TTC549 (cell line): ENCODE results near the gene ARMC8.

Experiments
- FAIRE-seq: peaks from 2 replicates; lab custom pipeline; 2012; peaks lifted over from hg19 to GRCh38; lab: Jason Lieb, UNC

The ARMC8 gene

DNA sequence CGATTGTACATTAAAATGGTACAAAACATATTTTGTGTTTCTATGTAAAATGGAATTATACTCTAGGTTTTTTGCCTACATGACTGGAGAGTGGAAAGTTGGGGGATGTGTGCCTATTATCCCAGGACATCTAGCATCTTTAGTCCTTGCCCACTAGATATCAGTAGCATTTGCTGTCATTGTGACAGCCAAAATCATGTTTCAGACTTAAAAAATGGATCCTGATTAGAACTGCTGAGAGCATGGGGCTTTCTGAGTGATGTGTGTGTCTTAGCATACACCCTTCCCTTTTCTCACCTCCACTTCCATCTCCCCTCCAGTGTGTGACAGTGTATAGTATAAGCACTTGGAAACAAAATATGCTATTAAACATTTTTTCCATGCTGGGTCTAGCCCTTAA, 13.3 kb downstream of the ARMC8 start:
- FAIRE-seq = no peak

DNA sequence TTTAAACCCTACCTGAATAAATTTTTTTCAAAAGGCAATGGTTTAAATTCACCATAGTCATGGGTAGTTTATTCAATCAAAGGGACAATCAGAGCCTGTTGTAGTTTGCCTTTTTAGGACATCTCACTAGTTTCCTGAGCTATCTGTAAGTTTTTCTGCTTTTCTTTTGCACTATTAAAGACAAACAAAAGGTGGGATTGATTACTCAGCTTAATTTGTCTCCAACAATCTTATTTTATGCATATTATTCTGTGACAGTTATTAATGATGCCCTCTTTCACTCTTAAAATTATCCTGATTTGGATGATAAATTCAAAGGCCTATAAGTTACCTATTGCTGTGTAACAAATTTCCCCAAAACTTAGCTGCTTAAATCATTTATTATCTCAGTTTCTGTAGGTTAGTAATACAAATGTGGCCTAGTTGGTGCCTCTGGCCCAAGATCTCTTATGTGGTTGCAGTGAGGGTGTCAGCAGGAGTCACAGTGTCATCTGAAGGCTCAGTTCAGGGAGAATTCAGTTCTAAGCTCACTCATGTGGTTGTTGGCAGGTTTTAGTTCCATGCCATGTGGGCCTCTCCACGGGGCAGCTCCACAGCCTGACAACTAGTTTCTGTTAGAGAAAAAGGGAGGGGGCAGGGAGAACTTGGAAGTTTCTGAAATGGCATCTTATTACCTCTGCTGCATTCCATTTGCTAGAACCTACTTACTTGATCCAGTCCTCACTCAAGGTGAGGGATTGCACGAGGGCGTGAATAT, 16.0 kb downstream of the ARMC8 start:
- no peak for FAIRE-seq

DNA sequence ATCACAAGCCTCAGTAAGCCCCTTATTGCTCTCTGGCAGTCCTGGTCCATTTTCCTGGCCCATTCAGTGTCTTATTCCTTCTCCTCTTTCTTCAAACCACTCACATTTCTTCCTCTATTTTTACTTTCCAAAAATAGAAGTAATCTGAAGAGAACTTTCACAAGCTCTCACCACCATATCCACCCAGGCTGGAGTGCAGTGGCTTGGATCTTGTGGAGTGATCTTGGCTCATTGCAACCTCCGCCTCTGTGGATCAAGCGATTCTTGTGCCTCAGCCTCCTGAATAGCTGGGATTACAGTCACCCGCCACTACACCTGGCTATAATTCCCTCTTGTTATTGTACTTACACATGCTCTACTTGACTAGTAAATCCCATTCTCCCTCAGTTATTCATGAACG, 16.8 kb downstream of the ARMC8 start:
- no peak for FAIRE-seq

DNA sequence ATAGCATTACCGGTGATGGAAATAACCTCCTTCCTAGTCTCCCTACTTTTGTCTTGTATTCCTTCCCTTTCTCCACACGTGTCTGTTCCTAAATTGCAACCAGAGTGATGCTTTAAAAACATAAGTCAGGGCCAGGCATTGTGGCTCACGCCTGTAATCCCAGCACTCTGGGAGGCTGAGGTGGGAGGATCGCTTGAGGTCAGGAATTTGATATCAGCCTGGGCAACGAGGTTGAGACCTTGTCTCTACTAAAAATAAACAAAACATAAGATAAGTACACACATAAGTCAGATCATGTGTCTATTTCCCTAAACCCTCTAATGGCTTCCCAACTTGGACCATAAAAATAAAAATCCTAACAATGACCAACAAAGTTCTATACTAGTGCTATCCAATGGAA, 18.4 kb downstream of the ARMC8 start:
- no peak for FAIRE-seq

DNA sequence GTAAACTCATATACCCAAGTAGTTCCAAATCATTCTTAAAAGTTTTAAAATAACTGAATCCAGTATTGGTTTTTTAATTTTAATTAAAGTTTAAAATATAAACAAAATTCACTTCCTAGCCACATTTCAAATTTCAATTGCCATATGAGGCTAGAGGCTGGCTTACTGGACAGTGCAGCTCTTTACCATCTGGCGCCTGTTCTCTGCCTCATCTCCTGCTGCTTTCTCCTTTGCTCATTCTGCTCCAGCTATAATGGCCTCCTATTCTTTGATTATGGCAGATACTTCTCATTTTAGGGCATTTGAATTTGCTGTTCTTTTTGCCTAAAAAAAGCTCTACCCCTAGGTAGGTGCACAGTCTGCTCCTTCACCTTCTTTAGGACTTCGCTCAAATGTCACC, 19.1 kb downstream of the ARMC8 start:
- no peak for FAIRE-seq

DNA sequence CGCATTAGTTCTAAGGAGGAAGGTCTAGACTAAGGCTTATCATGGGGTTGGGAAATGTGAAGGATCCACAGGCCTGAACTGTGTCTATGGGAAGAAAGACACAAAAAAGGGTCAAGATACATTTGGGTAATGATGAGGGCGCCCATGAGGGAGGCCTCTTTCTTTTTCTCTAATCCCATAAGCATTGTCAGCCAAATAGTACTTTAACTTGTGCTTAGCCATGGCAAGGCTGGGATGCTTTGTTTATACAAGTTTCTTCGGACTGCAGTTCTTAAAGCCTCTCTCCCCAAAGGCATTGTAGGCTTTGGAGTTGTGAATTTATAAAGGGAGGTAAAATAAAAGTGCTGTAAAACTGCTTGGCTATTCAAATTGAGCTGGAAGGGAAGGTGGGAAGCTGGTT, 23.4 kb downstream of the ARMC8 start:
- no peak for FAIRE-seq

DNA sequence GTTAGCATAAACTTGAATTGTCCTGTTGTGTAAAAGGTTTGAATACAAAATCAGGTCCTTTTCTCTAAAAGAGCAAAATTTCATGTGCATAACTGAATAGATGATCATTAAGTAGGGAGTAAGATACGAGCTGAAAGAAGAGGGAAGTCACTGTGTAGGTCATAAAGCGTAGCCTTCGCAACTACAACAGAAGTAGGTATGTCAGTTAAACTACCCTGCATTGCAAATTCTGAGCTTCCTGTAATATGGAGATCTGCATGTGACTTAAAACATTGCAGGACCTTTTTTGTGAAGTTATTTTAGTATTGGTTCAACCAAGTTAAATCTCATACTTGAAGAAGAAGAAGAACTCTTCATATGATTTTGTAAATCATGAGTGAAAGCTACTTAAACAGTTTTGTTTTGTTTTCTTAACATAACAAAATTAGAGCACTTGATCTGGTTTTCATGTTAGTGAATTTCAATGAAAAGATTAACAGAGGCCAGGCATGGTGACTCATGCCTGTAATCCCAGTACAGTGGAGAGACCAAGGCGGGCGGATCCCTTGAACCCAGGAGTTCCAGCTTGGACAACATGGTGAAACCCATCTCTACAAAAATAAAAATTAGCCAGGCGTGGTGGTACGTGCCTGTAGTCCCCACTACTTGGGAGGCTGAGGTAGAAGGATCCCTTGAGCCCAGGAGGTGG, 26.4 kb downstream of the ARMC8 start:
- FAIRE-seq = no peak

DNA sequence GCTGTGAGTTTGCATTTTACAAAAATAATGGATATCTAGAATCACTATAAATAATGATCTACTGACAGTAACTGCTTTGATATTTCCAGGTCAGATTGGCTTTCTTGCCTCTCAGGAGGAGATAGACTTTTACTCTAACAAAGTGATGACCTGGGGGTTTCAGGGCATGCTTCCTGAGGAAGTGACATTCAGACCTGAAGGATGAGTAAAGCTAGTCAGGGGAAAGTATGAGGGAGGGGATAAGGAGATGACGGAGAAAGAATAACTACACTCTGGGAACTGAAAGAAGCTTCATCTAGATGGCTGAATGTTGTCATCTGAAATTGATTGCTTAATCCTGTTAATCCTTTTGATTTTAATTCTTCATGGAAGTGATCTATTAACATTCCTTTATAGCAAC, 32.2 kb downstream of the ARMC8 start:
- FAIRE-seq = no peak

DNA sequence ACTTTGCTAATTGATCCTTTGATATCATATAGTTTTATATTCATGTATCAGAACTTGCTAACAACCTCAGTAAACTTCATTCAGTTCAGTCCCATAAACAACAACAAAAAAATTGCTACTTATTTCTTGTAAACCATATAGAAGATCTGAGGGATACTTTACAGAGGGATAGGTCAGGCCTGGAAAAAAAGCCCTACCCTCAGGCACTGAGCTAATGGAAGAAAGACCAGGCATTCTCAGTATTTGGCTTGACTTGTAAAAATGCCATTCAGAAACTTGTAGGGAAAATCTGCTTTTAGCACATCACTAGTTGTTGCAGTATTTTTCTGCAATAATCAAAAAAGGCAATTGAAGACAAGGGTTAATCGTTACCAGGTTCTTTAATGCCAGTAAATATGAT, 33.1 kb downstream of the ARMC8 start:
- FAIRE-seq = no peak

DNA sequence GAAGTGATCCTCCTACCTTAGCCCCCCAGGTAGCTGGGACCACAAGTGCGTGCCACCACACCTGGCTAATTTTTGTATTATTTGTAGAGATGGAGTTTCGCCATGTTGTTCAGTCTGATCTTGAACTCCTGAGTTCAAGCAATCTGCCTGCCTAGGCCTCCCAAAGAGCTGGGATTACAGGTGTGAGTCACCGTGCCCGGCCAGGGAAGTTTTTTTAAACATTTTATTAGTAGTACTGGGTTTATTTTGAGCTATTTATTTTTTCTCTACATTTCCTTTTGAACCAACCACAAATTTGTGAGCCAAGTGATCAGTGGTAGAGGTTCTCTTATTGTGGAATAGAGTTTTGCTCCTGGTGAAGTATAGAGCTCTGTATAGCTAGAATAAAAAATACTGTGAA, 33.7 kb downstream of the ARMC8 start:
- no peak for FAIRE-seq

DNA sequence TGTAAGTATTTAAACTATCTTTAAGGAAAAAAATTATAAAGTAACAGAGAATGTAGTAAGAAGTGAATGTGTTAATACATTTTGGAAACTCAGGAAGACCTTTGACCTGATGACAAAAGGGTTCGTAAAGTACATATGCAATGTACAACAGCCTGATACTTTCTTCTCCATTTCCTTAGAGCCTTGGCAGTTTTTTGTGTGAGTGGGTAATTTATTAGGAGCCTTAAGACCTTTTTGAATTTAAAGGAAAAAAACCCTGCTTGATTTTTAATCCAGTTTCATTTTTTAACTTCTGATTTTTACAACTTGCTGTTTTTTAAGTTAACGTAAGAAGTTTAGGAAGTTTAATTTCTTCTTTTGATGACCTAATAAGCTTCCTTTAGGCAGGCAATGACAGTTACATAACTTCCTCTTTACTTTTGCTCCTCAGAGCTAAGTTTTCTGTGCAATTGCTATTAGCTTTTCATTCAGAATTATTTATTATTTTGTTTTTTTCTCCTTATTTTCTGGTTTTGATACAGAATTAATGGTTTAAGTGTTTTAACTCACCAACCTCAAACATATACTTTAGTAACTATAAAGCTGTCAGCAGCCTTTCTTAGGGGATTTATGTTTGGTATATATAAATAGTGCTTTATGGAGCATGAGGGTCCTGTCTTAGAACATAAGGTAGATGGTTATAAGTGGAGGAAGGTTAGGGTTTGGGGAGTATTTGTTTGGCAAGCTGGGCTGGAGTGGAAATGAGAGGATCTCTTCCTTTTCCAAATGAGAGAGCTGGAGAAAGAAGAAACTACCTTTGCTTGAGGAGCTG, 35.2 kb downstream of the ARMC8 start:
- FAIRE-seq = no peak

DNA sequence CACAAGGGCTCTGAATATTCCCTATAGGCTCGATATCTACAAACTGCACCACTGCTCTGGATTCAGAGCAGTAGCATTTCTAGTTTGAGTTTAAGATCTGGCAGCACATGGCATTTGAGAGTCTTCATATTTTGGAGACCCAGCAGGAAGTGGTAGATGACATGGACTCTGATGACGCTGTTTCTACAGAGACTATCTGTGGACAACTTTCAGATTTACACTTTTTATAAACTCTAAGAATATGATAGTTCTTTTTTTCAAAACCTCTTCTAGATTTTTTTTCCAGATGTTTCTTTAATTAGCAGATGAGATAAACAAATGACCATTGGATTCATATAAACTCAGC, 35.8 kb downstream of the ARMC8 start:
- no peak for FAIRE-seq

DNA sequence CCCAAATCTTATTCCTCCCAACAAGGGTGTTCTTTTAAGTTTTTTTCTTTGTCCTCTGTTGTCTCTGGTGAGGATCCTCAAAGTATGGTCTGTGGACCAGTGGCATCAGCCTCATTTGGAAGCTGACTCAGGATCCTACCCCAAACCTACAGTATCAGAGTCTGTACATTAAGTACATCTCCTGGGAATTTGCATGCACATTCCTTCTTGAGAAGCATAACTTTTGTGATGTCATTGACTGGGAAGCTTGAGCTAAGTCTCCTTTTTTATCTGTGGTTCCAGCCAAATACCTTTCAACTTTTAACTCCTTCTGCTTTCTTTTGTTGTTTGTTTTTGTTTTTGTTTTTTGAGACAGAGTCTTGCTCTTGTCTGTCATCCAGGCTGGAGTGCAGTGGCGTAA, 40.5 kb downstream of the ARMC8 start:
- no peak for FAIRE-seq

DNA sequence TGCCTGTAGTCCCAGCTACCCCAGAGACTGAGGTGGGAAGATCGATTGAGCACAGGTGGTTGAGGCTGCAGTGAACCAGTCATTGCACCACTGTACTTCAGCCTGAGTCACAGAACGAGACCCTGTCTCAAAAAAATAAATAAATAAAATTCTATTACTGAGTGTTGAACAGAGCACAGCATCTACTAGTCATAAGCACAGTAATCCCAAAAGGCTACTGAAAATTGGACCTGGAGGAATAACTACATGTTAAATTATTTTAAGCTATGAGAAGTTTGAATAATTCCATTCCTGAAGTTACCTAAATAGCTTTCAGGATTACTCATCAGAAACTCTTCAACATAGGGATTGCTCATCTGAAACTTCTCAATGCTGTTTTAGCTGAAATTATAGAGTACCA, 43.4 kb downstream of the ARMC8 start:
- FAIRE-seq = no peak

DNA sequence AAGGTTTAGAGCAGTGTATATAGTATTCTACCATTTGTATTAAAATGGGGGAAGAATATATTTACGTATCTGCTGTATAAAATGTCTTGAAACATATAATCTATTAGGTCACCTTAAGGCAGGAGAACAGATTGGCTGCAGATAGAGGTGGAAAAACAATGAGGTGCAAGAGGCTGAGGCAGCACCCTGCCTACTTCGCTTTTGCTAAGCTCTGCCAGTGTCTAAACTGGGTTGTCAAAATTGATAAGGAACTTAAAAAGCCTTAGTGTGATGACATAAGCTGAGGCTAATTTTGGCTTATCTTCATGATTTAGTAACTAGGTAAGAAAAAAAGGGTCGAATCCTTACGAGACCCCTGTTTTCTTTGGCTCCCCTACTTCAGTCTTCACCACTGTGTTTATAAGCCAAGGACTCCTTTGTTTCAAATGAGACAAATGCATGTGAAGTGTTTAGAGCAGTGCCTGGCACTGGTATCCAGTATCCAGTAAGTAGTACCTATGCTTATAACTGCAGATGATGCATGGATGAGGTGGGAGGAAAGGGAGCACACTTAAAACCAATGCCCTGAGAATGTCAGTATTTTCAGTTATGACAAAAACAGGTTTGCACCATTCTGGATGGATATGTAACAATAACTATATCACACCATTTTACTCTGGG, 45.7 kb downstream of the ARMC8 start:
- FAIRE-seq = no peak

DNA sequence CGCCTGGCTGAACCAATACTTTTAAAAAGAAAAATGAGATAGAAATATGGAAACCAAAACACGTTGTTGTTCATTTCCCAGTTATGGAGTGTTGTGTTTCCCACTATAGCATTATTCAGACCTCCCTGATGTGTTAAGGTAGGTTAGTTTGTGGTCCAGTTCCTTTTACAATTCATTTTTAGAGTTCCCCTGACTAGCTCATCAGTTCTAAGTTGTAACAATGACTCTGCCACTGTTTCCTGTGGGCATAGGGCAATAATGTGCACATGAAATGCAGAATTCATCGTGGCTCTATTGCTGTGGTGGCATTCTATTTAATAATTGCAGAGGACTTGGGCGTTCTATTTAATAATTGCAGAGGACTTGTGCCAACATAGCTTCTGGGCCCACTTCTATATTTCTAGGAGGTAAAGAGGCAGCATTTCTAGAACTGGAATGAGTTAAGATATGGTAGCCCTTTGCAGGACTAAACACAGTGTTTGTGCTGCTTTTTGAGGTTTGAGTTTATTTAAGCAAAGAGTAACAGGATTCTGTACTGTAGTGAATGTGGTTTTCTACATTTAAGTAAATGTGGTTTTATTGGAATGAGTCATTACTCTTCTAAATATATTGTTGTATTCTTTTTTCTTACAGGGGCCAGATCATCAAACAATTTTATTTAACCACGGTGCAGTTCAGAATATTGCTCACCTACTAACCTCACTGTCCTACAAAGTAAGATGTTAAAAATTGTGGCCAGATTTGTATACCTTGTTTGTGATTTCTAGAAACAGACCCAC, 47.5 kb downstream of the ARMC8 start:
- FAIRE-seq = no peak

DNA sequence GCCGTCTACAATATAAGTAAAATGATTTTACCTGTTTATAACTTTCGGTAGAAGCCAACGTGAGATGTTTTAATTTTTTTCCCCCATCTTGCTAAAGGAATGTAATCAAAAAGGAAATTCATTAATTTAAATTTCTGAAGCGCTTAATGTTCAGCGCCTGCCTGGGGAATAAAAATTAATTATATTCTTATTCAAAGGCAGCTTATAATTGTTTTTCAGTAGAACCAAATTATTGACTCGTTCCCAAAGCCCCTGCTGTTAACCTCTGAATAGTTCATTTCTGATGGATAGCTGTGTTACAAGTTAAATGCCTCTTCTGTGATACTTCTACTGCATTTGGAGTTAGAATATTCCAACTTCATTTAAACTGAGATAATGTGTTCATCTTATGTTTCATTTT, 51.6 kb downstream of the ARMC8 start:
- no peak for FAIRE-seq

DNA sequence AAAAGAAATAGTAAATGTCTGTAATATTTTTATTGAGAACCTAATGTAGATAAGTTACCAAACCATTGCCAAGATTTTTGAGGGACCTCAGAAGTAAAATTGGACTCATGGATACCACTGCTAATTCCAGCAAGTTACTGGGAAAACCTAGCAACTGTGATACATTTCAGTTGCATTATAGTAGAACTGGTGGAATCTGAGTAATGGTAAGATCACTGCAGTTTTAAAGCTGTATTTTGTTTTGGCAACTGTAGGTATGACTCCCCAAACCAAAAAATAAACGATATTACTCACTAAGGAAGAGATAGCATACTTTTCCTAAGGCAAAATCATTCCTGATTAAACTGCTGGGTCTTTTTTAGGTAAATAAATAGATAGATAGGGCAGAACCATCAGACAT, 54.0 kb downstream of the ARMC8 start:
- FAIRE-seq = no peak

DNA sequence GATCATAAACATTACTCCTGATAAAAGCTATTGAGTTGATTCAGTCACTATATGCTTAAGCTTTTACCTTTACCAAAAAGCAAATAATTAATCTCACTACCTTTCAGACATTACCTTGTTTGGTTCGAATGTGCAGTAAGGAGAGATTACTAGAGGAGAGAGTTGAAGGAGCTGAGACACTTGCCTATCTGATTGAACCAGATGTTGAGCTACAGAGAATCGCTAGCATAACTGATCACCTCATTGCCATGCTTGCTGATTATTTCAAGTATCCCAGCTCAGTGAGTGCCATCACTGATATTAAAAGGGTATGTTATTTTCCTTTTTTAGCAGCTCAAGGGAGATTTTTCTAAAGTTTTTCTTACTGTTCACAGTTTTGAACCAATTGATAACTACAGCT, 54.6 kb downstream of the ARMC8 start:
- no peak for FAIRE-seq

DNA sequence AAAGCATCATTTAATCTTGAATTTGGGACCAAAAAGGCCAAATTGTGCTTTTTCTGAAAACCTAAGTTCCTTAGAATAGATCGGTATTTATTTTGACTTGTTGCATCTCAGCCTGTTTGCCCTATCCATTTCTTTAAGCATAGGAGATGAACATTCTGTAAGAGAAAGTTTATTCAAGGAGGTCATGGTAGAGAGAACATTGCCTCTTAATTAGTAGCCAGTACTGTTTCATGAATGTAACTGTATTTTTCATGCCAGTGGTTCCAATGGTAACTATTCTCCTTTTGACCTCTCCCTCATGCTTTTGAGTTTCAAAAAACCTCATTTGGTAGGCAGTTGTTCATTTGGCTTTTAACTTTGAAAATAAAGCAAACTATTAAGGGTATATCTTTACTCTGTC, 55.4 kb downstream of the ARMC8 start:
- no peak for FAIRE-seq

DNA sequence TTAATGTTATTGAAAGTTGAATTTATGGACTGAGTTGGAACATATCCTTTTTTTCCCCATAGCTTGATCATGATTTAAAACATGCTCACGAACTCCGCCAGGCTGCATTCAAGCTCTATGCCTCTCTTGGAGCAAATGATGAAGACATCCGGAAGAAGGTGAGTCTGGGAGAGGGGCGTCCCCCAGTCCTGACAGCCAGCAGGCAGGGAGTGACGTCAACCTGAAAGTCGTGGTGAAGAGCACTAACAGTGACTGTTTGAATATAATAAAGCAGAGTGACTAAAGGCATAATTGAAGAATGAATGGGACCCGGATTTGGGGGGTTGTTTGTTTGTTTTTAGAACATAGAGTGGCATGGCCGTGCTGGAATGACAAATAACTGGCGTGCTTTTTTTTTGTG, 57.9 kb downstream of the ARMC8 start:
- FAIRE-seq = no peak

DNA sequence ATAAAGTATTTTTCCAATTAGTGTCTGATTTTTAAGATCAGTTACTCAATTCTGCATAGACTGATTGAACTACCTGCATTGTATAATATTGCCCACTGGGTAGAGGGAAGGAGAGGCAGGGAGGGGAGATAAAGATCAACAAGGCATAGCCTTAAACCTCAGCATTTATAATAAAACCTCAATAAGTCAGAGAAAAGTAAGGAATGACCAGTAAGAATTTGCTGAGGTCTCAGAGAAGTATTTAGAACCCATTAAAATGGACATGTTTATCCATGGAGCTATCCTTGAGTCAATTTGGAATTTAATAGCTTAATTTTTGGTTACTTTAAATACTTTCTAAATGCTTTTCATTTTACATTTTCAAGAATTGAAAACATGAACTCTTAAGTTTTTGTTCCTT, 62.5 kb downstream of the ARMC8 start:
- no peak for FAIRE-seq
